Stimulated activated CD4-positive, alpha-beta T cell treated with anti-CD3 and anti-CD28 coated beads, TNF-alpha, amount 100 ng/mL, for 48 hours (primary cell): ENCODE measurements around the gene KCP.

Experiments
- DNase-seq, 3 donors: peaks; one replicate each; pipeline ENCODE4 v3.0.0-alpha.2; 2020; ENCODE audit warnings: low read depth in 3 of 3

Gene KCP

GRCh38 chr7:128887169-128888038 lies 23.1 kb downstream of the KCP start:
- no peak for DNase-seq

GRCh38 chr7:128886391-128887168 lies 23.9 kb downstream of the KCP start:
- DNase-seq = no peak

- no peak for DNase-seq
Measured at GRCh38 chr7:128885370-128886187, 24.9 kb downstream of the KCP start.

- no peak for DNase-seq
Measured at GRCh38 chr7:128884561-128885369, 25.7 kb downstream of the KCP start.

- DNase-seq = peak; percentile 69 to 83 (median 78)
Measured at GRCh38 chr7:128883622-128884448, 26.7 kb downstream of the KCP start.

- DNase-seq = no peak
Measured at GRCh38 chr7:128882134-128882533, 28.4 kb downstream of the KCP start.

- DNase-seq = no peak
Measured at GRCh38 chr7:128881458-128882125, 28.9 kb downstream of the KCP start.

GRCh38 chr7:128880791-128881457 lies 29.6 kb downstream of the KCP start:
- DNase-seq = no peak

GRCh38 chr7:128879939-128880746 lies 30.4 kb downstream of the KCP start:
- no peak for DNase-seq

- DNase-seq = no peak
Measured at GRCh38 chr7:128879461-128879938, 31.0 kb downstream of the KCP start.

GRCh38 chr7:128878226-128879105 lies 32.0 kb downstream of the KCP start:
- DNase-seq = no peak

GRCh38 chr7:128877756-128878120 lies 32.8 kb downstream of the KCP start:
- DNase-seq = no peak

- DNase-seq = no peak
Measured at GRCh38 chr7:128876978-128877755, 33.3 kb downstream of the KCP start.

GRCh38 chr7:128876586-128876977 lies 33.9 kb downstream of the KCP start:
- no peak for DNase-seq

GRCh38 chr7:128876127-128876526 lies 34.4 kb downstream of the KCP start:
- no peak for DNase-seq

- no peak for DNase-seq
Measured at GRCh38 chr7:128875523-128875948, 35.0 kb downstream of the KCP start.
